ENCODE measurements around the gene SESN1. TPM values are rescaled to one million over a fixed set of nuclear protein-coding genes. Genes with fewer than 3 reads are reported as not detected.

Gene SESN1
- total RNA-seq, 2 experiments from 2014 or later: 10.8 to 13.8 TPM

- peaks cover 22% of the 10 kb centered on the region for H3K4me1 ChIP-seq (ENCODE audit: insufficient read depth, low read length, poor library complexity, severe bottlenecking)
- no peak for DNase-seq (ENCODE audit: low spot score)
- CTCF ChIA-PET (ENCODE audit: unreplicated experiment): no interaction called here
- POLR2A ChIA-PET: interaction anchor here (0.6 to 1.3 kb wide), 6 partner anchors 8 to 60 kb away, joined by 3 to 8 read pairs (median 4); no protein-coding TSS in a partner anchor
- no peaks in the 10 kb centered on the region for H4K20me1 ChIP-seq (ENCODE audit: insufficient read depth, low read length)
- H3K79me2 ChIP-seq (ENCODE audit: insufficient read depth, low read depth, low read length): no peaks in the 10 kb centered on the region; the same call in 1 of the 2 replicates
- no peak for TF ChIP-seq EZH2phosphoT487 (IDR thresholded peaks at IDR 0.05; ENCODE audit: borderline replicate concordance, low read depth, low read length)
- TF ChIP-seq CTCF (conservative IDR thresholded peaks at IDR 0.05; ENCODE audit: low read length): no peak
- H3K4me2 ChIP-seq (ENCODE audit: low read length): peak overlapping the region; percentile 7; the same call in 1 of the 2 replicates
- no peak overlapping the region for H2AFZ ChIP-seq (ENCODE audit: low read length)
- BruUV-seq (replicated peaks): no TSS peak
- no peak overlapping the region for H3K27ac ChIP-seq (ENCODE audit: low read depth, low read length, poor library complexity, severe bottlenecking)
- no peak overlapping the region for H3K4me3 ChIP-seq (ENCODE audit: low read depth, low read length, poor library complexity, severe bottlenecking)
- H3K36me3 ChIP-seq (ENCODE audit: insufficient read depth, low read length): no peaks in the 10 kb centered on the region; the same call in 1 of the 2 replicates
- peaks cover 6% of the 10 kb centered on the region; the same call in 1 of the 2 replicates for H3K9me3 ChIP-seq (ENCODE audit: low read length)
- H3K9me2 ChIP-seq (ENCODE audit: insufficient read depth, low read length): no peaks in the 10 kb centered on the region
- intact Hi-C loops (cut with micrococcal nuclease; ENCODE audit: unreplicated experiment): loop anchor here (5.0 kb wide), 1 partner anchor 139 kb away; no protein-coding TSS in a partner anchor
These were observed 43.2 kb downstream of the SESN1 start for GRCh38 chr6:109051301-109052017.

DNA sequence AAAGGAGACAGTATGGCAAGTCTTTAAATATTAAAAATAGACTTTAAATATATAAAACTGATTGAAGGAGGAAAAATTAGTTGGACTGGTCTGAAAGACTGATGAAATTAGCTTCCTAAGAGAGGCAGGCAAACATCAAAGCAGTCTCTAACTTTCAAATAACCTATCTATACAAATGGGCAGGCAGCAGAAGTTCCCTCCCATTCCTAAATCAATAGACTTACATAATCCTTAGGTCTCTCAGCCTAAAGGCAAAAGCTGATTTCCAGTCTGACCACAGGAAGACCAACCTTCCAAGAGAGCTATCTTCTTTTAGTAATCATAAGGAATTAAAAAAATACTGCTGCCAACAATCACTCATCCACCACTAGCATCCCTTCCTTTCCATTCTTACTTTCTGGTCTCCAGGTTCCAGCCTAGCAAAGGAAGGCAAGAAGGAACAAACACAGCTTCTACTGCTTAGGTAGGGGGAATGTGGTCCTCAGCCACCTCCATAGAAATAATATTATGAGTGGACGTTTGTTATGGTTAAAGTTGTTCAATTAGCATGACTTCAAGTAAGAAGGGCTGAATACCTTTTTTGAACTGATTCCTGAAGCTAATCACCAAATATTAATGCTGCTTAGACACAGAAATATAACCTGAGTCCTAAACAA is 44.1 kb downstream of the SESN1 start:
- no peak for TF ChIP-seq CTCF (conservative IDR thresholded peaks at IDR 0.05; ENCODE audit: low read length)
- TF ChIP-seq EZH2phosphoT487 (IDR thresholded peaks at IDR 0.05; ENCODE audit: borderline replicate concordance, low read depth, low read length): no peak
- Histone ChIP-seq H3K4me2 (ENCODE audit: low read length) (no peak overlapping the region), H3K4me3 (ENCODE audit: low read depth, low read length, poor library complexity, severe bottlenecking) (no peak overlapping the region), H3K36me3 (ENCODE audit: insufficient read depth, low read length) (no peaks in the 10 kb centered on the region; the same call in 1 of the 2 replicates), H3K27ac (ENCODE audit: low read depth, low read length, poor library complexity, severe bottlenecking) (no peak overlapping the region), H2AFZ (ENCODE audit: low read length) (no peak overlapping the region), H4K20me1 (ENCODE audit: insufficient read depth, low read length) (no peaks in the 10 kb centered on the region), H3K9me3 (ENCODE audit: low read length) (peaks cover 6% of the 10 kb centered on the region; the same call in 1 of the 2 replicates), H3K79me2 (ENCODE audit: insufficient read depth, low read depth, low read length) (no peaks in the 10 kb centered on the region; the same call in 1 of the 2 replicates), H3K9me2 (ENCODE audit: insufficient read depth, low read length) (no peaks in the 10 kb centered on the region), H3K4me1 (ENCODE audit: insufficient read depth, low read length, poor library complexity, severe bottlenecking) (peaks cover 22% of the 10 kb centered on the region)
- intact Hi-C loops (cut with micrococcal nuclease; ENCODE audit: unreplicated experiment): loop anchor here (5.0 kb wide), 1 partner anchor 138 kb away; no protein-coding TSS in a partner anchor
- DNase-seq (ENCODE audit: low spot score): no peak
- BruUV-seq (replicated peaks): no TSS peak
- ChIA-PET CTCF (ENCODE audit: unreplicated experiment) (interaction anchor here (1.0 kb wide), 1 partner anchor 20 kb away, joined by 3 read pairs; no protein-coding TSS in a partner anchor), POLR2A (interaction anchor here (0.6 to 1.3 kb wide), 7 partner anchors 9 to 282 kb away, joined by 3 to 8 read pairs (median 4); no protein-coding TSS in a partner anchor)

Measured in OCI-LY7 (cell line).